ENCODE results near the gene RAB10.
"Not testable (repeated sequence)": the region's sequence is repeated elsewhere in the genome, so short reads cannot be mapped to it uniquely, and the experiment has no call there.

The RAB10 gene

GRCh38 chr2:26157580-26157979 is 123.7 kb downstream of the RAB10 start:
- no peaks in the 10 kb centered on the region for H3K79me2 ChIP-seq (ENCODE audit: control insufficient read depth, insufficient read depth, low read length, unreplicated experiment)
- H2AFZ ChIP-seq (ENCODE audit: low read length, unreplicated experiment): no peak overlapping the region
- H3K27ac ChIP-seq (ENCODE audit: low read depth, low read length): no peak overlapping the region
- H3K36me3 ChIP-seq (ENCODE audit: insufficient read depth, low read length): no peaks in the 10 kb centered on the region
- H3K4me3 ChIP-seq (ENCODE audit: low read depth, low read length): no peak overlapping the region
- H3K27me3 ChIP-seq (ENCODE audit: insufficient read depth, low read length): no peaks in the 10 kb centered on the region
- H3K4me1 ChIP-seq (ENCODE audit: control insufficient read depth, insufficient read depth, low read length, unreplicated experiment): no peaks in the 10 kb centered on the region

DNA sequence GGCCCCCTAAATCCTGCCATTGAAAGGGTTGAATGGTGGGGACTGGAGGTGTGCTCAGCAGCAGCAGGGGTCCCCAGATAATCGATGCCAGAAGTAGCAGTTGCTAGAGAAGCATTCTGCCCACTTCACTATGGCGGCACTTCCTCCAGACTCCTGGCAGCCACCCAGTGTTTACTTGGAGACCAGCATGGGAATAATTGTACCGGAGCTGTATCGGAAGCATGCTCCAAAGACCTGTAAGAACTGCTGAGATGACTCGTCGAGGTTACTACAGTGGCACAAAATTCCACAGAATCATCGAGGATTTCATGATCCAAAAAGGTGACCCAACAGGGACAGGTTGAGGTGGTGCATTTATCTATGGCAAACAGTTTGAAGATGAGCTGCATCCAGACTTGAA is 128.0 kb downstream of the RAB10 start:
- Histone ChIP-seq H3K79me2 (ENCODE audit: control insufficient read depth, insufficient read depth, low read length, unreplicated experiment) (no peaks in the 10 kb centered on the region), H3K27ac (ENCODE audit: low read depth, low read length) (no peak overlapping the region), H3K4me1 (ENCODE audit: control insufficient read depth, insufficient read depth, low read length, unreplicated experiment) (no peaks in the 10 kb centered on the region), H2AFZ (ENCODE audit: low read length, unreplicated experiment) (no peak overlapping the region), H3K27me3 (ENCODE audit: insufficient read depth, low read length) (no peaks in the 10 kb centered on the region), H3K4me3 (ENCODE audit: low read depth, low read length) (no peak overlapping the region), H3K36me3 (ENCODE audit: insufficient read depth, low read length) (no peaks in the 10 kb centered on the region)

DNA sequence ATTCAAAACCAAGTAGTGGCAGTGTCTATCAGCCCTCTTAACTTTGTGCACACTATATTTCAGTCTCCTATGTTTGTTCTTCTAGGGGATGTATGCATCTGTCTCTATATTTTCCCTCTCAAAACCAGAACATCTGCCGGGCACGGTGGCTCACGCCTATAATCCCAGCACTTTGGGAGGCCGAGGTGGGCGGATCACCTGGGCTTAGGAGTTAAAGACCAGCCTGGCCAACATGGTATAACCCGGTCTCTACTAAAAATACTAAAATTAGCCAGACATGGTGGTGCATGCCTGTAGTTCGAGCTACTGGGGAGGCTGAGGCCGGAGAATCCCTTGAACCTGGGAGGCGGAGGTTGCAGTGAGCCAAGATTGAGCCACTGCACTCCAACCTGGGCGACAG is 129.1 kb downstream of the RAB10 start:
- H3K27ac ChIP-seq (ENCODE audit: low read depth, low read length): no peak overlapping the region
- H3K36me3 ChIP-seq (ENCODE audit: insufficient read depth, low read length): no peaks in the 10 kb centered on the region
- H3K4me1 ChIP-seq (ENCODE audit: control insufficient read depth, insufficient read depth, low read length, unreplicated experiment): no peaks in the 10 kb centered on the region
- H3K79me2 ChIP-seq (ENCODE audit: control insufficient read depth, insufficient read depth, low read length, unreplicated experiment): no peaks in the 10 kb centered on the region
- H3K4me3 ChIP-seq (ENCODE audit: low read depth, low read length): no peak overlapping the region
- H3K27me3 ChIP-seq (ENCODE audit: insufficient read depth, low read length): no peaks in the 10 kb centered on the region
- H2AFZ ChIP-seq (ENCODE audit: low read length, unreplicated experiment): no peak overlapping the region

- Histone ChIP-seq H3K36me3 (ENCODE audit: insufficient read depth, low read length) (no peaks in the 10 kb centered on the region), H3K27ac (ENCODE audit: low read depth, low read length) (no peak overlapping the region), H3K4me3 (ENCODE audit: low read depth, low read length) (no peak overlapping the region), H2AFZ (ENCODE audit: low read length, unreplicated experiment) (no peak overlapping the region), H3K79me2 (ENCODE audit: control insufficient read depth, insufficient read depth, low read length, unreplicated experiment) (no peaks in the 10 kb centered on the region), H3K27me3 (ENCODE audit: insufficient read depth, low read length) (no peaks in the 10 kb centered on the region), H3K4me1 (ENCODE audit: control insufficient read depth, insufficient read depth, low read length, unreplicated experiment) (no peaks in the 10 kb centered on the region)
These were observed 130.3 kb downstream of the RAB10 start for GRCh38 chr2:26164231-26164630.

GRCh38 chr2:26164641-26165211 is 130.8 kb downstream of the RAB10 start:
- no peak overlapping the region for H2AFZ ChIP-seq (ENCODE audit: low read length, unreplicated experiment)
- H3K79me2 ChIP-seq (ENCODE audit: control insufficient read depth, insufficient read depth, low read length, unreplicated experiment): no peaks in the 10 kb centered on the region
- no peak overlapping the region for H3K27ac ChIP-seq (ENCODE audit: low read depth, low read length)
- H3K27me3 ChIP-seq (ENCODE audit: insufficient read depth, low read length): no peaks in the 10 kb centered on the region
- no peaks in the 10 kb centered on the region for H3K36me3 ChIP-seq (ENCODE audit: insufficient read depth, low read length)
- H3K4me3 ChIP-seq (ENCODE audit: low read depth, low read length): no peak overlapping the region
- no peaks in the 10 kb centered on the region for H3K4me1 ChIP-seq (ENCODE audit: control insufficient read depth, insufficient read depth, low read length, unreplicated experiment)

GRCh38 chr2:26165403-26165802 is 131.5 kb downstream of the RAB10 start:
- Histone ChIP-seq H2AFZ (ENCODE audit: low read length, unreplicated experiment) (no peak overlapping the region), H3K4me1 (ENCODE audit: control insufficient read depth, insufficient read depth, low read length, unreplicated experiment) (no peaks in the 10 kb centered on the region)

GRCh38 chr2:26166541-26166940 is 132.7 kb downstream of the RAB10 start:
- not testable (repeated sequence) for H3K36me3 ChIP-seq (ENCODE audit: insufficient read depth, low read length); H3K4me3 ChIP-seq (ENCODE audit: low read depth, low read length); H3K27ac ChIP-seq (ENCODE audit: low read depth, low read length); H3K79me2 ChIP-seq (ENCODE audit: control insufficient read depth, insufficient read depth, low read length, unreplicated experiment); H3K4me1 ChIP-seq (ENCODE audit: control insufficient read depth, insufficient read depth, low read length, unreplicated experiment); H3K27me3 ChIP-seq (ENCODE audit: insufficient read depth, low read length); H2AFZ ChIP-seq (ENCODE audit: low read length, unreplicated experiment)

More at GRCh38 chr2:26165403-26165802, 131.5 kb downstream of the RAB10 start:
- no peaks in the 10 kb centered on the region for H3K36me3 ChIP-seq (ENCODE audit: insufficient read depth, low read length)
- no peak overlapping the region for H3K27ac ChIP-seq (ENCODE audit: low read depth, low read length)
- no peaks in the 10 kb centered on the region for H3K27me3 ChIP-seq (ENCODE audit: insufficient read depth, low read length)
- H3K79me2 ChIP-seq (ENCODE audit: control insufficient read depth, insufficient read depth, low read length, unreplicated experiment): no peaks in the 10 kb centered on the region
- H3K4me3 ChIP-seq (ENCODE audit: low read depth, low read length): no peak overlapping the region

- Histone ChIP-seq H3K27me3 (ENCODE audit: insufficient read depth, low read length) (peaks cover 14% of the 10 kb centered on the region), H3K36me3 (ENCODE audit: insufficient read depth, low read length) (no peaks in the 10 kb centered on the region), H3K4me3 (ENCODE audit: low read depth, low read length) (no peak overlapping the region), H2AFZ (ENCODE audit: low read length, unreplicated experiment) (no peak overlapping the region), H3K27ac (ENCODE audit: low read depth, low read length) (no peak overlapping the region), H3K4me1 (ENCODE audit: control insufficient read depth, insufficient read depth, low read length, unreplicated experiment) (no peaks in the 10 kb centered on the region), H3K79me2 (ENCODE audit: control insufficient read depth, insufficient read depth, low read length, unreplicated experiment) (no peaks in the 10 kb centered on the region)
These were observed 134.9 kb downstream of the RAB10 start for GRCh38 chr2:26168785-26169184.

DNA sequence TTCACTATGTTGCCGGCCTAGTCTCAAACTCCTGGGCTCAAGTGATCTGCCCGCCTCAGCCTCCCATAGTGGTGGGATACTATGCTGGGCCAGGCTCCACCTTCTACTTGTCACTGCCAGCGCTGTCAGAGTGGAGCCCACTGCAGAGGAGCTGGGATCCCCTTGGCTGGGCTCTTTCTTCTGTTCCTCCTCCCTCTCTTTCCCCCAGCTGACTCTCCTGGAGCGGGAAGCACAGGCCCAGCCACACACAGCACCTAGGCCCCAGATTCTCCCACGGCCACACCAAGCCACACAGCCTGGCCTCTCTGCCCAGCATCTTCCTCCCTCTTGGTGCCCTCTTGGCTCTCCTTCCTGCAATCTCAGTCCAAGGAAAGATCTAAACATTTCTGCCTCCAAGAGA is 135.3 kb downstream of the RAB10 start:
- H3K4me1 ChIP-seq (ENCODE audit: control insufficient read depth, insufficient read depth, low read length, unreplicated experiment): no peaks in the 10 kb centered on the region
- H3K79me2 ChIP-seq (ENCODE audit: control insufficient read depth, insufficient read depth, low read length, unreplicated experiment): no peaks in the 10 kb centered on the region
- no peak overlapping the region for H2AFZ ChIP-seq (ENCODE audit: low read length, unreplicated experiment)
- H3K36me3 ChIP-seq (ENCODE audit: insufficient read depth, low read length): no peaks in the 10 kb centered on the region
- H3K27me3 ChIP-seq (ENCODE audit: insufficient read depth, low read length): peaks cover 19% of the 10 kb centered on the region
- H3K27ac ChIP-seq (ENCODE audit: low read depth, low read length): no peak overlapping the region
- H3K4me3 ChIP-seq (ENCODE audit: low read depth, low read length): no peak overlapping the region

DNA sequence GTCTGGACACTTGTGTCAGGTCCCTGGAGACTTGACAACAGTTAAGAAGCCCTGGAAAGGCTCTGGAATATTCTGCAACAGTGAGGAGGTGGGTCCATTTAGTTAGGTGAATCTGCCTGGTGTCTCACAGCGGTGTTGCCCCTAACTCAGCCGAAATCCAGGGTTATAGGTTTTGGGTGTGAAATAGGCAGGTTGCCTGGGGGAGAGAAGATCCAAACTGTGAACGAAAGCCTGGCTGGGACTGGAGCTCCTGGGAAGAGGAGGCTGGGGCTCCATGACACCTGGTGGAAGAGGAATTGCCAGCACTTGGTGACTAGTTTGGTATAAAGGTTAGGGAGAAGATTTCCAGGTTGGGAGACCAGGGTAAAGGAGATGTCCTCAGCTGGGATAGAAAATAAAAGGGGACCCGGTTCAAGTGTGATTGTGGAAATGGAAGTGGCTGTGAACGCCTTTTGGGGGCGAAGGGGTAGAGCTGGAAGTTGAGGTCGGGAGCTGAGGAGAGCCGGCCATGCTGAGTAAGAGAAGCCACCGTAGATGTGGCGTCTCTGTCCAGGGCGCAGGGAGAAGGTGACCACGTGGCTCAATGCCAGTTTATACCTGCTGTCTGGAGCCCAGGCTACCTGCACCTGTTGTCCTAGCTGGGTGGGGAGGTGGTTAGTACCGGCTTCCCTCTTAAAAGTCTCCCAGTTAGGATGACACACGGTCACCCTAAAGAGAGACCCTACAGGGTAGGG is 136.0 kb downstream of the RAB10 start:
- Histone ChIP-seq H3K27ac (ENCODE audit: low read depth, low read length) (no peak overlapping the region), H3K4me3 (ENCODE audit: low read depth, low read length) (no peak overlapping the region), H3K79me2 (ENCODE audit: control insufficient read depth, insufficient read depth, low read length, unreplicated experiment) (no peaks in the 10 kb centered on the region), H2AFZ (ENCODE audit: low read length, unreplicated experiment) (no peak overlapping the region), H3K27me3 (ENCODE audit: insufficient read depth, low read length) (peaks cover 25% of the 10 kb centered on the region), H3K4me1 (ENCODE audit: control insufficient read depth, insufficient read depth, low read length, unreplicated experiment) (no peaks in the 10 kb centered on the region), H3K36me3 (ENCODE audit: insufficient read depth, low read length) (no peaks in the 10 kb centered on the region)

GRCh38 chr2:26170795-26171194 is 136.9 kb downstream of the RAB10 start:
- Histone ChIP-seq H3K27ac (ENCODE audit: low read depth, low read length) (no peak overlapping the region), H3K4me3 (ENCODE audit: low read depth, low read length) (no peak overlapping the region), H3K79me2 (ENCODE audit: control insufficient read depth, insufficient read depth, low read length, unreplicated experiment) (no peaks in the 10 kb centered on the region), H2AFZ (ENCODE audit: low read length, unreplicated experiment) (no peak overlapping the region), H3K27me3 (ENCODE audit: insufficient read depth, low read length) (peaks cover 25% of the 10 kb centered on the region), H3K4me1 (ENCODE audit: control insufficient read depth, insufficient read depth, low read length, unreplicated experiment) (no peaks in the 10 kb centered on the region), H3K36me3 (ENCODE audit: insufficient read depth, low read length) (no peaks in the 10 kb centered on the region)
